MM.1S (cell line): ENCODE data around the gene HSPB9.

Source experiments
- DNase-seq: peaks from one replicate; pipeline ENCODE4 v3.0.0-alpha.2; 2015
- H2AFZ ChIP-seq: fragments of 300-600 bp; sonication (generic); 2 replicates; pipeline ENCODE4 v1.6.0; 2016; ENCODE audit warnings: antibody characterized with exemption, low read length
- H3F3A ChIP-seq: fragments of 300-600 bp; sonication (generic); 2 replicates; pipeline ENCODE4 v1.6.1; 2016; ENCODE audit warnings: mild to moderate bottlenecking, antibody characterized with exemption, low read length, moderate library complexity, mixed read lengths; ENCODE audit not compliant: insufficient read depth
- H3K27ac ChIP-seq: fragments of 300-600 bp; sonication (generic); 2 replicates; pipeline ENCODE4 v1.5.1; 2016; ENCODE audit warnings: mild to moderate bottlenecking, low read length
- H3K27me3 ChIP-seq: fragments of 300-600 bp; sonication (generic); replicated peaks from 2 replicates; pipeline ENCODE4 v1.6.0; 2016; ENCODE audit warnings: low read length; ENCODE audit not compliant: insufficient read depth
- H3K36me3 ChIP-seq: fragments of 300-600 bp; sonication (generic); replicated peaks from 2 replicates; pipeline ENCODE4 v1.6.1; 2016; ENCODE audit warnings: mild to moderate bottlenecking, low read length, mixed read lengths; ENCODE audit not compliant: insufficient read depth
- H3K4me1 ChIP-seq: fragments of 300-600 bp; sonication (generic); 2 replicates; pipeline ENCODE4 v1.6.1; 2016; ENCODE audit warnings: low read length, mixed read lengths
- H3K4me2 ChIP-seq: fragments of 300-600 bp; sonication (generic); 2 replicates; pipeline ENCODE4 v1.6.0; 2016; ENCODE audit warnings: low read depth, low read length
- H3K4me3 ChIP-seq: fragments of 300-600 bp; sonication (generic); 2 replicates; pipeline ENCODE4 v1.5.1; 2016; ENCODE audit warnings: low read length, mixed read lengths
- H3K79me2 ChIP-seq: fragments of 300-600 bp; sonication (generic); 2 replicates; pipeline ENCODE4 v1.6.1; 2016; ENCODE audit warnings: mixed run types, low read length, mixed read lengths
- H3K9ac ChIP-seq: fragments of 300-600 bp; sonication (generic); 2 replicates; pipeline ENCODE4 v1.6.1; 2016; ENCODE audit warnings: low read length, mixed read lengths
- H3K9me2 ChIP-seq: fragments of 300-600 bp; sonication (generic); replicated peaks from 2 replicates; pipeline ENCODE4 v1.6.1; 2016; ENCODE audit warnings: mild to moderate bottlenecking, low read length, mixed read lengths; ENCODE audit not compliant: insufficient read depth
- H3K9me3 ChIP-seq: fragments of 300-600 bp; sonication (generic); replicated peaks from 2 replicates; pipeline ENCODE4 v1.6.1; 2016; ENCODE audit warnings: mild to moderate bottlenecking, low read length, mixed read lengths; ENCODE audit not compliant: insufficient read depth
- H4K20me1 ChIP-seq: fragments of 300-600 bp; sonication (generic); 2 replicates; pipeline ENCODE4 v1.6.1; 2016; ENCODE audit warnings: mild to moderate bottlenecking, low read length, moderate library complexity, mixed read lengths; ENCODE audit not compliant: insufficient read depth
- CTCF ChIP-seq: fragments of 300-600 bp; sonication (generic); IDR thresholded peaks from 2 replicates; pipeline ENCODE4 v1.5.1; 2016; ENCODE audit warnings: antibody characterized with exemption, low read length, mixed read lengths
- EZH2 ChIP-seq: fragments of 300-600 bp; sonication (generic); optimal IDR thresholded peaks from 2 replicates; pipeline ENCODE3; 2017; ENCODE audit warnings: low read depth, mild to moderate bottlenecking, antibody characterized with exemption, low read length, mixed read lengths
- EZH2phosphoT487 ChIP-seq: fragments of 300-600 bp; sonication (generic); IDR thresholded peaks from 2 replicates; pipeline ENCODE4 v1.6.1; 2018; ENCODE audit warnings: antibody characterized with exemption, low read length

Gene HSPB9

GRCh38 chr17:42088736-42089135 lies 33.9 kb upstream of the HSPB9 start:
- no peak overlapping the region for H3K27ac ChIP-seq
- no peak overlapping the region for H3K4me2 ChIP-seq
- no peak overlapping the region for H2AFZ ChIP-seq
- H3K4me1 ChIP-seq, result no peaks in the 10 kb centered on the region
- no peaks in the 10 kb centered on the region for H3K79me2 ChIP-seq
- H3K9me2 ChIP-seq, result no peaks in the 10 kb centered on the region
- no peaks in the 10 kb centered on the region for H3F3A ChIP-seq
- H3K9ac ChIP-seq, result no peak overlapping the region
- no peaks in the 10 kb centered on the region for H3K36me3 ChIP-seq
- H4K20me1 ChIP-seq, result no peaks in the 10 kb centered on the region
- no peak for TF ChIP-seq EZH2
- no peak for TF ChIP-seq CTCF
- no peak for TF ChIP-seq EZH2phosphoT487
- H3K27me3 ChIP-seq, result peaks cover 12% of the 10 kb centered on the region; the same call in 1 of the 2 replicates
- H3K4me3 ChIP-seq, result no peak overlapping the region
- DNase-seq, result no peak
- H3K9me3 ChIP-seq, result no peaks in the 10 kb centered on the region

GRCh38 chr17:42090964-42091790 lies 31.4 kb upstream of the HSPB9 start:
- TF ChIP-seq EZH2phosphoT487, result no peak
- no peak for TF ChIP-seq CTCF
- no peak for TF ChIP-seq EZH2

DNA sequence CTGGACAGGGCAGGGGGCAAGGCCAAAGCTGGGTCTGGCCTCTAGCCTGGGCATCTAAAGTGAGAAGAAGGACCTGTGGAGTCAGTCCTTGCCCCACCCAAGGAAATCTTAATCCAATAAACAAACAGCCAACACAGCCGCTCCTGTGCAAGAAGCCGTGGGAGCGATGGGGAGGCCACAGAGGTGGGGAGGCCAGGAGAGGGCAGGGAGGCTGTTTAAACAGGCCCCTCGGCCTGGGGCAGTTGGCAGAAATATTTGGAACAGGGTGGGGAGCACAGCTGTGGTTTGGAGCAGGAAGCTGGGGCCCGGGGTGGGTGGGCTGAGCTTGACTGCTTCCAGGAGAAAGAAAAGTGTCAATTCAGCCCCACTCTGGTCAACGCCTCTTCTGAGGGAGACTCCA lies 29.7 kb upstream of the HSPB9 start:
- no peaks in the 10 kb centered on the region for H3K36me3 ChIP-seq

More at GRCh38 chr17:42090964-42091790, 31.4 kb upstream of the HSPB9 start:
- H3K36me3 ChIP-seq, result no peaks in the 10 kb centered on the region
- no peaks in the 10 kb centered on the region for H3K79me2 ChIP-seq
- no peak overlapping the region for H3K9ac ChIP-seq
- DNase-seq, result no peak
- H3K9me2 ChIP-seq, result no peaks in the 10 kb centered on the region
- peaks cover 12% of the 10 kb centered on the region; the same call in 1 of the 2 replicates for H3K27me3 ChIP-seq
- no peak overlapping the region for H3K4me3 ChIP-seq
- H3K4me1 ChIP-seq, result no peaks in the 10 kb centered on the region
- H3K9me3 ChIP-seq, result no peaks in the 10 kb centered on the region
- H2AFZ ChIP-seq, result no peak overlapping the region
- H3K27ac ChIP-seq, result no peak overlapping the region
- H3K4me2 ChIP-seq, result no peak overlapping the region
- no peaks in the 10 kb centered on the region for H4K20me1 ChIP-seq
- no peaks in the 10 kb centered on the region for H3F3A ChIP-seq

More for the DNA sequence above, 29.7 kb upstream of the HSPB9 start:
- H2AFZ ChIP-seq, result no peak overlapping the region
- no peaks in the 10 kb centered on the region; the same call in 1 of the 2 replicates for H3K4me1 ChIP-seq
- no peak overlapping the region for H3K27ac ChIP-seq
- H3K9me3 ChIP-seq, result no peaks in the 10 kb centered on the region
- H3K4me2 ChIP-seq, result no peak overlapping the region
- peaks cover 24% of the 10 kb centered on the region for H3K27me3 ChIP-seq
- no peaks in the 10 kb centered on the region for H3K79me2 ChIP-seq
- no peaks in the 10 kb centered on the region for H3K9me2 ChIP-seq
- no peaks in the 10 kb centered on the region for H3F3A ChIP-seq
- H3K4me3 ChIP-seq, result no peak overlapping the region
- H4K20me1 ChIP-seq, result no peaks in the 10 kb centered on the region
- TF ChIP-seq EZH2 (no peak), CTCF (no peak), EZH2phosphoT487 (no peak)
- DNase-seq, result no peak
- H3K9ac ChIP-seq, result no peak overlapping the region
